ENCODE data around the gene CUEDC1. TPM values are rescaled to one million over a fixed set of nuclear protein-coding genes. Genes with fewer than 3 reads are reported as not detected.
A peak's percentile ranks its signal among the peaks of the same experiment; 100 is the strongest.

CUEDC1 gene
- total RNA-seq, 4 donors from 2014 or later: 35.7 to 60.3 (median 45.6) TPM

DNA sequence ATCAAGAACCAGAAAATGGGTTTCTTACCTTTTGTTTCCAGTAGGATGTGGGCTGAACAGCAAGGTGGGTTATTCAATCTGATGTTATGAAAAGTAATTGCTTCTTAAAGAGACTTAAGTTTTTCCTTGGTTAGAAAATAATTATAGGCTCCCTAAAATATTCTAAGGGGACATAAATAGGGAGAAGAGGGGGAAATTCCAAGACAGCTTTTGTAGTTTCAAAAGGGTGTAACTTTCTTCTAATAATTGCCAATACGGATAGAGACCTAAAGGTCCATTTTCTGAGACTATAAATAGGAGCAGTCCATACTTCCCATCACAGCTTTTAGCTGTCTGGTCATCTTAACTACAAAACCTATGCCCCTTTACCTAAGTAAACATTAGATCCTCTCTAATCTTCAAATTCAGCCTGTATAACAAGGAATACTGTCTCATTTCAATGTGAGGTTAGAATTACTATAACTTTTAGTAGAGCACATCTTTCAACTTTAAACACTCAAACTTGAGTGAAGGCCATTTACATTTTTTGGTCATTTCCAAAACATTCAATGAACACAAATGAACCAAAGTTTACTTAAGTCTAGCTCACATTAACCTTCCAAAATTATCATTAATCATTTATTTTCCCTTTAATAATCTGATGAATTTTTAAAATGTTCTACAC lies 46.4 kb upstream of the CUEDC1 start:
- Histone ChIP-seq H3K36me3 (peaks cover 0 to 67% of the 10 kb centered on the region in 2 donors), H3K27ac (peak overlapping the region in 2 of 4 donors; percentile 16 to 39), H3K4me1 (peaks cover 22 to 75% (median 25%) of the 10 kb centered on the region in 3 donors), H3K4me3 (no peak overlapping the region), H3K9me3 (no peaks in the 10 kb centered on the region), H3K27me3 (no peaks in the 10 kb centered on the region)
- no peak for ATAC-seq
- 30% methylated on average over 1 of the region's 1 CpG; no CpG with 5 or more reads in 1 of the 2 donors for WGBS, 2 donors (ENCODE audit: low coverage in 1 of 2)
- TF ChIP-seq POLR2A (IDR thresholded peaks at IDR 0.05) (no peak), POLR2AphosphoS5 (IDR thresholded peaks at IDR 0.05) (no peak)
- TF ChIP-seq, protein P1, sequence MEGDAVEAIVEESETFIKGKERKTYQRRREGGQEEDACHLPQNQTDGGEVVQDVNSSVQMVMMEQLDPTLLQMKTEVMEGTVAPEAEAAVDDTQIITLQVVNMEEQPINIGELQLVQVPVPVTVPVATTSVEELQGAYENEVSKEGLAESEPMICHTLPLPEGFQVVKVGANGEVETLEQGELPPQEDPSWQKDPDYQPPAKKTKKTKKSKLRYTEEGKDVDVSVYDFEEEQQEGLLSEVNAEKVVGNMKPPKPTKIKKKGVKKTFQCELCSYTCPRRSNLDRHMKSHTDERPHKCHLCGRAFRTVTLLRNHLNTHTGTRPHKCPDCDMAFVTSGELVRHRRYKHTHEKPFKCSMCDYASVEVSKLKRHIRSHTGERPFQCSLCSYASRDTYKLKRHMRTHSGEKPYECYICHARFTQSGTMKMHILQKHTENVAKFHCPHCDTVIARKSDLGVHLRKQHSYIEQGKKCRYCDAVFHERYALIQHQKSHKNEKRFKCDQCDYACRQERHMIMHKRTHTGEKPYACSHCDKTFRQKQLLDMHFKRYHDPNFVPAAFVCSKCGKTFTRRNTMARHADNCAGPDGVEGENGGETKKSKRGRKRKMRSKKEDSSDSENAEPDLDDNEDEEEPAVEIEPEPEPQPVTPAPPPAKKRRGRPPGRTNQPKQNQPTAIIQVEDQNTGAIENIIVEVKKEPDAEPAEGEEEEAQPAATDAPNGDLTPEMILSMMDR (IDR thresholded peaks at IDR 0.05): no peak

DNA sequence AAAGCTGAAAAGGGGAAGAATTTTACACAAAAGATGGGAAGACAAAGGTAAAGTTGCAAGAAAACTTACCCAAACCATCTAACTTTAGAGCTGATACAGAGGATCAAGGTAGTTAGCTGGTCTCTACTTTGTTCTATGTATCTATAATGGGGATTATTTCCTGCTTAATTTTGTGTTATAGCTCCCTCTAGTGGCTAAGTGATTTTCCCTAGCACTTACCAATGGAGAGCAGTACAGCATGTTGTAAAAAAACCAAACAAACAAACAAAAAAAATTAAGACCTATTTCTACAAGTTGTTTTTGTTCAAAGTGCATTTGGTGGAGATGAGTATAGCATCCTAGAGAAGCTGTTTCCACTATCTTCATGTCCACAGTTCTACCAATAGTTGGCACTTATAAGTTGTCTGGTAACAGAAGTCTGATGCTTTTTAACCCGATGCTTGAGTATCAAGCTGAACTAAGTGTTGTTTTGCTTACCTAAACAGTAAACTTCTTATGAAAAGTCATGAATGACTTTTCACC lies 44.3 kb upstream of the CUEDC1 start:
- 43 to 50% methylated on average over 1 of the region's 1 CpG for WGBS, 2 donors (ENCODE audit: low coverage in 1 of 2)
- ATAC-seq: peak; percentile 62
- Histone ChIP-seq H3K4me1 (peaks cover 17 to 73% (median 23%) of the 10 kb centered on the region in 3 donors), H3K36me3 (peaks cover 0 to 54% of the 10 kb centered on the region in 2 donors), H3K27me3 (no peaks in the 10 kb centered on the region), H3K27ac (peak overlapping the region in 3 of 4 donors; percentile 13 to 34 (median 31)), H3K9me3 (no peaks in the 10 kb centered on the region), H3K4me3 (no peak overlapping the region)
- TF ChIP-seq EP300 (IDR thresholded peaks at IDR 0.05) (no peak), POLR2AphosphoS5 (IDR thresholded peaks at IDR 0.05) (peak; percentile 3)
- TF ChIP-seq, protein P1 (IDR thresholded peaks at IDR 0.05): peak; percentile 77 to 88 (median 82)

DNA sequence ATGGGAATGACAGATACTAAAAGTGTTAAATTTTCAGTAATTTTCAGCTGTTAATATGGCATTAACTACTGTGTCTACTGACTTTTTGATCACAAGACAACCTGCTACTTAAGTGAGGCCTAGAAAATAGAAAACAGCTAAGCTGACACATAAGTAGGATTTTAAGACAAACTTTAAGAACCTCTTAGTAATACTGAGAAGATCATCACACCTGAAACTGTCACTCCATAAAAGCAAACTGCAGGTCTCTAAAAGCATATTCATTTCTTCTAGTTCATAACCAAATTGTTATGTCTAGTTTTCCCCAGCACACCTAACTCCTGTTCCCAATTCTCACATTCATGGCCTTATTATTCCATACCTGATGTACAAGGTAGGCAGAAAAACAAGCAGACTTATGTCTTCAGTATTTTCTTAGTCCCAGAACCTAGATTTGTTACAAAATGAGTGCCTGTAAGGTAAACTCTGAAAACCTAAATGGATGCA lies 43.8 kb upstream of the CUEDC1 start:
- Histone ChIP-seq H3K9me3 (no peaks in the 10 kb centered on the region), H3K4me3 (no peak overlapping the region), H3K36me3 (peaks cover 0 to 49% of the 10 kb centered on the region in 2 donors), H3K4me1 (peaks cover 14 to 73% (median 26%) of the 10 kb centered on the region in 3 donors), H3K27me3 (no peaks in the 10 kb centered on the region), H3K27ac (peak overlapping the region in 3 of 4 donors; percentile 3 to 31 (median 13))
- TF ChIP-seq, protein P1 (IDR thresholded peaks at IDR 0.05): no peak
- TF ChIP-seq POLR2A (IDR thresholded peaks at IDR 0.05) (no peak), EP300 (IDR thresholded peaks at IDR 0.05) (no peak), POLR2AphosphoS5 (IDR thresholded peaks at IDR 0.05) (no peak)
- ATAC-seq: no peak

DNA sequence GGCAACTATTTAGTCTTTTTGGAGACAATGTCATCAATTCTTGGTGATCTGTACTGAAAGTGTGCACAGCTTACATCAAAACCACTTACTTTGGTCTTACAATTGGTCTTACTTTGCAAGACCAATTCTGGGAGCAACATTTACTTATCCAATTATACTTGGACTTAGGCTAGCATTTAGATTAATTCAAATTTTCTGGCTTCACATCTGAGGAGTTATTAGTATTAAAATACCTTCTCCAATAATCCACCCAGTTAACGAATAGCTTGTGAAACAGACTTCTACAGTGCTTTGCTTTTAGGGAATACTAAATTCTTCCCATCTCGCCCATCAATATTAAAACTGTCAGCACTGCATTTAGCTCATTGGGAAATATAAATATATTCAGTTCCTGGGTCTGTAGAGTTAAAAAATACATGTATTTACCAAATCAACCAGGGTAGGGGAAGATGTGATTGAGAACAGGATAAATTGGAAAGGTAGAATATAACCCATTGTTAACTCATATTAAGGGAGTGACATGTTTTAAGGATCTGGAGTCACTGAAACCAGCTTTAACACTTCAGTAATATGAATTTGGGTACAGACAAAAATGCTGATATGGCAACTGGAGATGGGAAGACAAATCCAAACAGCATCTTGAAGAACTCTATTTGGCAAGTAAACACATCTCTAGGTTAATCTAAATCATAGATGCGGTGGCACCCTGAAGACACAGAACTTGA lies 42.0 kb upstream of the CUEDC1 start:
- Histone ChIP-seq H3K4me1 (peaks cover 14 to 73% (median 19%) of the 10 kb centered on the region in 3 donors), H3K27me3 (no peaks in the 10 kb centered on the region), H3K27ac (no peak overlapping the region), H3K9me3 (no peaks in the 10 kb centered on the region), H3K36me3 (peaks cover 0 to 31% of the 10 kb centered on the region in 2 donors), H3K4me3 (no peak overlapping the region)
- TF ChIP-seq POLR2AphosphoS5 (IDR thresholded peaks at IDR 0.05) (no peak), EP300 (IDR thresholded peaks at IDR 0.05) (no peak), POLR2A (IDR thresholded peaks at IDR 0.05) (no peak)
- TF ChIP-seq, protein P1 (IDR thresholded peaks at IDR 0.05): no peak
- WGBS, 2 donors (ENCODE audit: low coverage in 1 of 2): 62 to 97% methylated on average over 3 of the region's 3 CpGs
- no peak for ATAC-seq
